ENCODE measurements around the gene GCGR.

The GCGR gene

GRCh38 chr17:81811705-81812570 is 8.0 kb downstream of the GCGR start:
- no peak for DNase-seq (ENCODE audit: low spot score)

GRCh38 chr17:81812571-81813370 is 8.8 kb downstream of the GCGR start:
- no peak for DNase-seq (ENCODE audit: low spot score)

GRCh38 chr17:81813371-81813684 is 9.4 kb downstream of the GCGR start:
- DNase-seq (ENCODE audit: low spot score): no peak

GRCh38 chr17:81813861-81814683 is 10.1 kb downstream of the GCGR start:
- no peak for DNase-seq (ENCODE audit: low spot score)

GRCh38 chr17:81814748-81815645 is 11.0 kb downstream of the GCGR start:
- no peak for DNase-seq (ENCODE audit: low spot score)

GRCh38 chr17:81815646-81815986 is 11.7 kb downstream of the GCGR start:
- no peak for DNase-seq (ENCODE audit: low spot score)

GRCh38 chr17:81817758-81818147 is 13.8 kb downstream of the GCGR start:
- DNase-seq (ENCODE audit: low spot score): no peak

- DNase-seq (ENCODE audit: low spot score): no peak
Observed at GRCh38 chr17:81819708-81820107, 15.8 kb downstream of the GCGR start.

GRCh38 chr17:81821147-81821546 is 17.2 kb downstream of the GCGR start:
- DNase-seq (ENCODE audit: low spot score): no peak

- peak; percentile 76 for DNase-seq (ENCODE audit: low spot score)
Observed at GRCh38 chr17:81821603-81822311, 17.8 kb downstream of the GCGR start.

GRCh38 chr17:81822312-81822637 is 18.3 kb downstream of the GCGR start:
- no peak for DNase-seq (ENCODE audit: low spot score)

GRCh38 chr17:81822996-81823819 is 19.3 kb downstream of the GCGR start:
- no peak for DNase-seq (ENCODE audit: low spot score)

GRCh38 chr17:81823820-81824550 is 20.0 kb downstream of the GCGR start:
- DNase-seq (ENCODE audit: low spot score): no peak

GRCh38 chr17:81824595-81824994 is 20.6 kb downstream of the GCGR start:
- DNase-seq (ENCODE audit: low spot score): no peak

GRCh38 chr17:81825841-81826466 is 22.0 kb downstream of the GCGR start:
- no peak for DNase-seq (ENCODE audit: low spot score)

GRCh38 chr17:81828656-81829055 is 24.7 kb downstream of the GCGR start:
- DNase-seq (ENCODE audit: low spot score): no peak

GRCh38 chr17:81829858-81830257 is 25.9 kb downstream of the GCGR start:
- DNase-seq (ENCODE audit: low spot score): no peak

GRCh38 chr17:81831563-81831956 is 27.6 kb downstream of the GCGR start:
- no peak for DNase-seq (ENCODE audit: low spot score)

All from AG08395 (cell line).